ENCODE results near the gene IL17RB.

DNA sequence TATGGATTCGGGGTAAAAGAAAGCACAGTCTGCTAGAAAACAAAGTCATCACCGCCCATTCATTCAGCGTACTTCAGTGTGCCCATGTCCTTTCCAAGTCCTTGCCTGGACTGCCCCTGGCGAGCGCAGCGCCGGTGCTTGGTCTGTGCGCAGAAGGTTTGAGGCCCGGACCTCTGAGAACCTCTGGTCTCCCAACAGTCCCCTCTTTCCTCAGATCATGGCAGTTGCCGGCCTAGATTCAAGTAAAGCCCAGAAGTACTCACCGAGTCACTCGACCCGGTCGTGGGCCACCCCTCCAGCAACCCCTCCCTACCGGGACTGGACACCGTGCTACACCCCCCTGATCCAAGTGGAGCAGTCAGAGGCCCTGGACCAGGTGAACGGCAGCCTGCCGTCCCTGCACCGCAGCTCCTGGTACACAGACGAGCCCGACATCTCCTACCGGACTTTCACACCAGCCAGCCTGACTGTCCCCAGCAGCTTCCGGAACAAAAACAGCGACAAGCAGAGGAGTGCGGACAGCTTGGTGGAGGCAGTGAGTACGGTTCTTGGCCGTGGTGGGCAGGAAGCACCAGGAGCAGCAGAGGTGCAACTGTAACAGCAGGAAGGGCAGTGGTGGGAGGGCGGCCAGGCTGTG is 36.5 kb upstream of the IL17RB start:
- TF ChIP-seq GATA3 (IDR thresholded peaks at IDR 0.05; ENCODE audit: low read depth, low read length) (no peak), GATA2 (IDR thresholded peaks at IDR 0.05; ENCODE audit: low read depth, low read length) (no peak)
